CD4-positive, alpha-beta T cell (primary cell): ENCODE data around the gene USP32. TPM values are rescaled to one million over a fixed set of nuclear protein-coding genes. Genes with fewer than 3 reads are reported as not detected.
"Not testable (repeated sequence)": the region's sequence is repeated elsewhere in the genome, so short reads cannot be mapped to it uniquely, and the experiment has no call there.

Source experiments
- ATAC-seq: fragments of 200-7000 bp; cut with Tn5 transposase; one replicate; pipeline ENCODE4 v1.10.0; 2022; ENCODE audit warnings: mild to moderate bottlenecking; ENCODE audit not compliant: poor library complexity
- CTCF ChIA-PET: fragments of 350-600 bp; sonication (Branson Sonifier 250); formaldehyde crosslinking; loops from one replicate; lab custom pipeline; 2021; ENCODE audit warnings: antibody characterized with exemption, inconsistent platforms; lab: Charles Lee
- POLR2A ChIA-PET: fragments of 350-600 bp; sonication (Branson Sonifier 250); formaldehyde crosslinking; loops from one replicate; lab custom pipeline; 2021; ENCODE audit warnings: antibody characterized with exemption, inconsistent platforms; lab: Charles Lee
- DNase-seq, 14 experiments: peaks; one replicate each; pipeline ENCODE4 v3.0.0-alpha.2; 2013 to 2020; ENCODE audit warnings: mixed read lengths in 2 of 14
- H3K27ac ChIP-seq, 2 donors: one replicate each; pipeline versions ENCODE4 v1.5.1 to v1.7.0; 2013; ENCODE audit warnings: low read length in 2 of 2, low read depth in 1 of 2, mild to moderate bottlenecking in 1 of 2
- H3K27me3 ChIP-seq, 2 experiments: 1 replicate in 1 of 2; 2 replicates in 1 of 2; pipeline versions ENCODE4 v1.6.1 to v1.7.0; 2013; ENCODE audit warnings: low read length in 2 of 2, control low read depth in 1 of 2, mild to moderate bottlenecking in 1 of 2, moderate library complexity in 1 of 2; ENCODE audit not compliant: insufficient read depth in 2 of 2, control insufficient read depth in 1 of 2
- H3K36me3 ChIP-seq: one replicate; pipeline ENCODE4 v1.6.1; 2013; ENCODE audit warnings: low read length, control low read depth; ENCODE audit not compliant: insufficient read depth
- H3K4me1 ChIP-seq: one replicate; pipeline ENCODE4 v1.6.1; 2013; ENCODE audit warnings: low read length, control low read depth; ENCODE audit not compliant: insufficient read depth
- H3K4me3 ChIP-seq: one replicate; pipeline ENCODE4 v1.5.1; 2013; ENCODE audit warnings: mild to moderate bottlenecking, low read length, moderate library complexity
- H3K9me3 ChIP-seq, 2 experiments: 1 replicate in 1 of 2; 2 replicates in 1 of 2; pipeline versions ENCODE4 v1.6.1 to v1.7.0; 2013; ENCODE audit warnings: low read length in 2 of 2, mild to moderate bottlenecking in 2 of 2, control low read depth in 1 of 2, moderate library complexity in 1 of 2; ENCODE audit not compliant: control insufficient read depth in 1 of 2, insufficient read depth in 1 of 2
- H3K27ac Mint-ChIP-seq: one replicate; pipeline ENCODE4 v1.8.0; 2020; ENCODE audit warnings: mixed read lengths
- H3K27me3 Mint-ChIP-seq: one replicate; pipeline ENCODE4 v1.8.0; 2021; ENCODE audit warnings: mixed read lengths
- H3K36me3 Mint-ChIP-seq: one replicate; pipeline ENCODE4 v1.8.0; 2021; ENCODE audit warnings: low read depth, mixed read lengths
- H3K4me1 Mint-ChIP-seq: one replicate; pipeline ENCODE4 v1.8.0; 2021; ENCODE audit warnings: low read depth, mixed read lengths
- H3K4me3 Mint-ChIP-seq: one replicate; pipeline ENCODE4 v1.8.0; 2020; ENCODE audit warnings: mild to moderate bottlenecking, mixed read lengths
- H3K9me3 Mint-ChIP-seq: one replicate; pipeline ENCODE4 v1.8.0; 2020; ENCODE audit warnings: mixed read lengths
- CTCF ChIP-seq: fragments of 200-600 bp; IDR thresholded peaks from one replicate; pipeline ENCODE4 v1.8.0; 2022; ENCODE audit warnings: antibody characterized with exemption, mild to moderate bottlenecking
- intact Hi-C, 2 experiments: fragments of 100-400 bp; cut with DNase I in 1 of 2; cut with micrococcal nuclease in 1 of 2; formaldehyde crosslinking; loops; one replicate each; pipeline versions ENCODE4 v1.15.1 to v1.9.0; 2023 to 2025; cut with DNase I, micrococcal nuclease
- total RNA-seq, 174 experiments: library from RNA in 2 of 174; stranded (reverse) in 2 of 174; gene quantifications; one replicate each; pipeline ENCODE4 v1.2.3 and lab custom pipeline; 2021 to 2026

Gene USP32
- total RNA-seq, 2 experiments from 2014 or later, result 23.9 to 24.7 TPM

GRCh38 chr17:60436676-60437075 lies 44.7 kb upstream of the USP32 start:
- peaks cover 6% of the 10 kb centered on the region for H3K4me1 ChIP-seq
- no peak for TF ChIP-seq CTCF
- CTCF ChIA-PET, result no interaction called here
- no peaks in the 10 kb centered on the region for H3K27me3 ChIP-seq
- H3K4me3 ChIP-seq, result no peak overlapping the region
- intact Hi-C loops, result loop anchor here (1.0 to 10.0 kb wide), 6 partner anchors 15 to 332 kb away; no protein-coding TSS in a partner anchor
- Mint-ChIP-seq H3K4me3 (no peak overlapping the region), H3K9me3 (no peaks in the 10 kb centered on the region), H3K27me3 (peaks cover 5% of the 10 kb centered on the region), H3K4me1 (no peaks in the 10 kb centered on the region), H3K27ac (no peak overlapping the region), H3K36me3 (no peaks in the 10 kb centered on the region)
- H3K27ac ChIP-seq, result no peak overlapping the region
- H3K9me3 ChIP-seq, result peaks cover 0 to 5% of the 10 kb centered on the region in 2 experiments
- POLR2A ChIA-PET, result no interaction called here
- no peak for DNase-seq
- ATAC-seq, result no peak
- H3K36me3 ChIP-seq, result no peaks in the 10 kb centered on the region

GRCh38 chr17:60435244-60436167 lies 43.6 kb upstream of the USP32 start:
- Histone ChIP-seq H3K27ac (no peak overlapping the region), H3K27me3 (no peaks in the 10 kb centered on the region), H3K9me3 (peaks cover 0 to 5% of the 10 kb centered on the region in 2 experiments), H3K4me1 (peaks cover 6% of the 10 kb centered on the region), H3K4me3 (no peak overlapping the region), H3K36me3 (no peaks in the 10 kb centered on the region)
- peaks cover 5% of the 10 kb centered on the region for H3K27me3 Mint-ChIP-seq
- CTCF ChIA-PET, result no interaction called here
- POLR2A ChIA-PET, result no interaction called here
- peak; percentile 81 for ATAC-seq
- intact Hi-C loops, result loop anchor here (1.0 to 10.0 kb wide), 6 partner anchors 14 to 331 kb away; no protein-coding TSS in a partner anchor
- H3K27ac Mint-ChIP-seq, result no peak overlapping the region
- DNase-seq, result peak; percentile 19 to 83 (median 41)
- no peaks in the 10 kb centered on the region for H3K9me3 Mint-ChIP-seq
- H3K4me1 Mint-ChIP-seq, result no peaks in the 10 kb centered on the region
- peak; percentile 94 for TF ChIP-seq CTCF
- no peaks in the 10 kb centered on the region for H3K36me3 Mint-ChIP-seq
- no peak overlapping the region for H3K4me3 Mint-ChIP-seq

GRCh38 chr17:60433021-60433997 lies 41.4 kb upstream of the USP32 start:
- ATAC-seq, H3K36me3 ChIP-seq, H3K36me3 Mint-ChIP-seq, H3K27ac Mint-ChIP-seq, POLR2A ChIA-PET, H3K4me3 ChIP-seq, H3K27me3 ChIP-seq, H3K4me1 Mint-ChIP-seq, H3K4me3 Mint-ChIP-seq, DNase-seq, H3K27ac ChIP-seq, H3K9me3 Mint-ChIP-seq, H3K9me3 ChIP-seq, H3K27me3 Mint-ChIP-seq, H3K4me1 ChIP-seq: not testable (repeated sequence)
- CTCF ChIA-PET, result interaction anchor here (0.6 kb wide), 1 partner anchor 37 kb away, joined by 3 read pairs; no protein-coding TSS in a partner anchor
- intact Hi-C loops, result loop anchor here (10.0 kb wide), 2 partner anchors 169 to 329 kb away; no protein-coding TSS in a partner anchor

GRCh38 chr17:60430561-60430960 lies 38.6 kb upstream of the USP32 start:
- H3K27ac ChIP-seq, H3K36me3 ChIP-seq, H3K4me3 Mint-ChIP-seq, H3K36me3 Mint-ChIP-seq, DNase-seq, H3K4me1 Mint-ChIP-seq, H3K9me3 ChIP-seq, H3K9me3 Mint-ChIP-seq, H3K27me3 Mint-ChIP-seq, CTCF ChIA-PET, H3K27me3 ChIP-seq, ATAC-seq, H3K4me3 ChIP-seq, POLR2A ChIA-PET, H3K27ac Mint-ChIP-seq, H3K4me1 ChIP-seq: not testable (repeated sequence)
- intact Hi-C loops, result loop anchor here (10.0 kb wide), 2 partner anchors 166 to 326 kb away; no protein-coding TSS in a partner anchor

- POLR2A ChIA-PET, H3K4me3 ChIP-seq, DNase-seq, H3K9me3 ChIP-seq, H3K36me3 Mint-ChIP-seq, H3K4me1 Mint-ChIP-seq, H3K4me1 ChIP-seq, H3K27me3 ChIP-seq, H3K4me3 Mint-ChIP-seq, H3K36me3 ChIP-seq, ATAC-seq, H3K27me3 Mint-ChIP-seq, H3K9me3 Mint-ChIP-seq, H3K27ac Mint-ChIP-seq, CTCF ChIA-PET, H3K27ac ChIP-seq, intact Hi-C loops: not testable (repeated sequence)
These were observed 36.6 kb upstream of the USP32 start for GRCh38 chr17:60428491-60428890.
